ENCODE results near the gene TMEM108.

The TMEM108 gene

DNA sequence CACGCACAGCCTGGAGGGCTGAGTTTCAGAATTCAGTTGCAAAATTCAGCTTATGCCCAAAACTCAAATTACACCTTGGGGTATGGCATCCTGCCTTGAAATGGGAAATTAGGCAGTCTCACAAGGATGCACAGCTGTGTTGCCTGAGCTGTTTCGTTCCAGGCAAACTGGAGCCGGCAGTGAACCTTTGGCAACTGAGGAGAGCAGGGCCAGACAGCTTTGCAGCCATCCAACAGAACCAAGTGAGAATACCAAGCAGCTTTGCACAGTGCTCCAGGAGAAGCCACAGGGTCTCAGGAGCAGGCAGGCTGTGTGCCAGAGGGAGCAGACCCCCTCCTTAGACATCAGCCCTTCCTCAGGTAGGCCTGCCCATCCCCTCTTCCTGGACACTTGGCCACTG lies 329.2 kb downstream of the TMEM108 start:
- no peak for DNase-seq (ENCODE audit: low read depth)
- H3K4me3 ChIP-seq (ENCODE audit: low read depth, low read length) = no peak overlapping the region
- TF ChIP-seq, protein P1, sequence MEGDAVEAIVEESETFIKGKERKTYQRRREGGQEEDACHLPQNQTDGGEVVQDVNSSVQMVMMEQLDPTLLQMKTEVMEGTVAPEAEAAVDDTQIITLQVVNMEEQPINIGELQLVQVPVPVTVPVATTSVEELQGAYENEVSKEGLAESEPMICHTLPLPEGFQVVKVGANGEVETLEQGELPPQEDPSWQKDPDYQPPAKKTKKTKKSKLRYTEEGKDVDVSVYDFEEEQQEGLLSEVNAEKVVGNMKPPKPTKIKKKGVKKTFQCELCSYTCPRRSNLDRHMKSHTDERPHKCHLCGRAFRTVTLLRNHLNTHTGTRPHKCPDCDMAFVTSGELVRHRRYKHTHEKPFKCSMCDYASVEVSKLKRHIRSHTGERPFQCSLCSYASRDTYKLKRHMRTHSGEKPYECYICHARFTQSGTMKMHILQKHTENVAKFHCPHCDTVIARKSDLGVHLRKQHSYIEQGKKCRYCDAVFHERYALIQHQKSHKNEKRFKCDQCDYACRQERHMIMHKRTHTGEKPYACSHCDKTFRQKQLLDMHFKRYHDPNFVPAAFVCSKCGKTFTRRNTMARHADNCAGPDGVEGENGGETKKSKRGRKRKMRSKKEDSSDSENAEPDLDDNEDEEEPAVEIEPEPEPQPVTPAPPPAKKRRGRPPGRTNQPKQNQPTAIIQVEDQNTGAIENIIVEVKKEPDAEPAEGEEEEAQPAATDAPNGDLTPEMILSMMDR (IDR thresholded peaks at IDR 0.05; ENCODE audit: insufficient read depth, low read depth, low read length, missing control alignments) = no peak

DNA sequence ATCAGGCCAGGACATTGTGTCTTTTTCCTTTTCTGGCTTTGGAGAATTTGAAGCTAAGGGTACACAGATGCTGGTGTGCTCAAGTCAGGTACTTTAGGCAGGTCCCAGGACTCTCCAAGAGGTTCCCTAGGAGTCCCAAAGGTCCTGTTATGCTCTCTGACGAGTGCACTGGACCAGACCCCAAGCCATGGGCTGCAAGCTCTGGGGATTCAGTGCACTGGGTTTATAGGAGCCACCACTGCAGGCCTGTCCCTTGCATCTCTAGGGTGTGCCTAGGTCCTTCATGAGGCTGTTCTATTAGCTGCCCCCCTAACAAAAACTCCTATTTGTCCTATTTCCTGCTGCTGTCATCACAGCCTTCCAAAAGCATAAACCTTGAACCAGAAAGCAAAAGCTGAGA lies 329.8 kb downstream of the TMEM108 start:
- H3K4me3 ChIP-seq (ENCODE audit: low read depth, low read length) = no peak overlapping the region
- TF ChIP-seq, protein P1 (IDR thresholded peaks at IDR 0.05; ENCODE audit: insufficient read depth, low read depth, low read length, missing control alignments) = no peak
- DNase-seq (ENCODE audit: low read depth) = no peak

DNA sequence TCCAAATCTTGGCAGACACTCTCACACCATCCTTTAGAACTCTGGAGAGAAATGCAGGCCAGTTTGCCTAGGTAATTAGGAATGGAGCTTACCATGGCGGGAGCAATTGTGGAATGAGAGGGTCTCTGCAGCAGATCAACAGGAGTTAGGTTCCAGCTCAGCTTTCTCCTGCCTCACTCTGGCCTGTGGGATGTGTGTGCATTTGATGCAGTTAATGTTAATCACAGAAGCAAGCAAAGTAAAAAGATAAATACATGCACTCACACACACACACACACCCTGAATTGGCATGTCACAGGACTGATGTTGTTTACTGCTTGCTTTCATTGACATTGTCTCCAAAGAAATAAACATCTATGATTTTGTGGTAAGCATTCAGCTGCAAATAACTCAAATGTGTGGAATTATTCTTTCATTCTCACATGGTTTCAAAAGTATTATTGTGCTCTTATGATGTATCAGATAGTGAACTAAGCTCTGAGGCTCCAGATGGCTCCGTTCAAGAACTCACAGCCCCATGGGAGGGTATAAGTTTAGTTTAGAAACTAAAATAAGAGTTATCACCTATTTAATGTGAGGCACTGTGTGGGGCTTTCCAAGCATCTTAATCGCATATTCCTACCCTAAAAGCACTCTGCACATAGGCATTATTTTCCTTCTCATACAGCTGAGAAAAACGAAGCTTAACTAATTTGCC lies 330.3 kb downstream of the TMEM108 start:
- no peak overlapping the region for H3K4me3 ChIP-seq (ENCODE audit: low read depth, low read length)
- TF ChIP-seq, protein P1 (IDR thresholded peaks at IDR 0.05; ENCODE audit: insufficient read depth, low read depth, low read length, missing control alignments) = no peak
- DNase-seq (ENCODE audit: low read depth) = no peak

DNA sequence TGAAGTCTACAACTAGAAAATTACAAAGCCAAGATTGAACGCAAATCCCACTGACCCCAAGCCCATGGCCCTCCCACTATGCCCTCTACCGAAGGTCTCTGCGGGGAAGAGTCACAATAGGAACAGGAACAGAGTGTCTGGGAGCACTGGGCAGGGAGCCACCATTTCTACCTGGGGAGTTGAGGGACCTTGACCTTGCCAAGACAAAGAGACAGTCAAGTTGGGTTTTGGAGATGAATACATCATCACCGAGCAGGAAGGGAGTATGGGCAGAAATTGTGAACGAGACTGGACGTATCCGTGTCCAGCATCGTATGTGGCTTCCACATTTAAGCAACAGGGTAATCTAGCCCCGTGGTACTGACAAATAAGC lies 330.9 kb downstream of the TMEM108 start:
- no peak for DNase-seq (ENCODE audit: low read depth)
- TF ChIP-seq, protein P1 (IDR thresholded peaks at IDR 0.05; ENCODE audit: insufficient read depth, low read depth, low read length, missing control alignments) = no peak
- no peak overlapping the region for H3K4me3 ChIP-seq (ENCODE audit: low read depth, low read length)

DNA sequence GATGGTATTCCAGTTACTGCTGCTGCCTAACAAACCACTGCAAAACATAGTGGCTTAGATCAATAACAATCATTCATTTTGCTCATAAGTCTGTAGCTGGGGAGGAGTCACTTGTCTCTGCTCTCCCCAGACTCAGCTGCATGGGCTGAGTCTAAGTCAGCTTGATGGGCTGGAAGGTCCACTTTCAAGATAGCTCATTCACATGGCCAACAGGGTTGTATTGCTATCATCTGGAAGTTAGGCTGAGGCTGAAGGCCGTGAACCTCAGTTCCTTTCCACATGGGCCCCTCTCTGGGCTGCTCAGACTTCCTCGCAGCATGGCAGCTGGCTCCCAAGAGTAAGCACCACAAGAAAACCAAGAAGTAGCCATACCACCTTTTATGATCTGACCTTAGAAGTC lies 333.0 kb downstream of the TMEM108 start:
- no peak overlapping the region for H3K4me3 ChIP-seq (ENCODE audit: low read depth, low read length)
- no peak for DNase-seq (ENCODE audit: low read depth)
- TF ChIP-seq, protein P1 (IDR thresholded peaks at IDR 0.05; ENCODE audit: insufficient read depth, low read depth, low read length, missing control alignments) = no peak

DNA sequence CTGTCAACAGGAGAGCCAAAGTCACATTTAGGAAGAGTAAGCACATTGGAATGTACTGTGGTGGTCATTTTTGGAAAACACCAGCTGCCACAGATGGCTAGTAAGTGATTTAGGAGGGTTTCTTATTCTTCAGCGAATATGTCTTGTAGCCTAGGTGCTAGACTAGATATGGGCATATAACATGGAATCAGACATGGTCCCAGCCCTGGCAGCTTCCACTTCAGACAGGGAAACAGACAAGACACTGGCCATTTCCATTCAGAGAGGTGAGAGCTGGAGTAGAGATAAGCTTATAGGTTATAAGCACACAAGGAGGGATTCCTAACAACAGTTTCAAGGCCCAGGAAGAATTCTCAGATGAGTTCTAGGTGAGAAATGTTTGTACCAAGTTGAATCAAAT lies 333.5 kb downstream of the TMEM108 start:
- no peak for DNase-seq (ENCODE audit: low read depth)
- TF ChIP-seq, protein P1 (IDR thresholded peaks at IDR 0.05; ENCODE audit: insufficient read depth, low read depth, low read length, missing control alignments) = no peak
- H3K4me3 ChIP-seq (ENCODE audit: low read depth, low read length) = no peak overlapping the region
